NCI-H2196 treated with DMSO at 0.1 percent for 48 hours (cell line): Measurements from ENCODE around the gene STXBP6.
"Not testable (repeated sequence)": the region's sequence is repeated elsewhere in the genome, so short reads cannot be mapped to it uniquely, and the experiment has no call there.

Experiments used
- DNase-seq: peaks from one replicate; lab custom pipeline; 2025; ENCODE audit not compliant: unreplicated experiment; lab: John Stamatoyannopoulos, UW

STXBP6 gene

GRCh38 chr14:24958271-24958670 lies 91.7 kb downstream of the STXBP6 start:
- DNase-seq = no peak

- DNase-seq = no peak
These were observed 92.1 kb downstream of the STXBP6 start for GRCh38 chr14:24957814-24958213.

GRCh38 chr14:24956104-24956503 lies 93.8 kb downstream of the STXBP6 start:
- no peak for DNase-seq

GRCh38 chr14:24954700-24955037 lies 95.3 kb downstream of the STXBP6 start:
- no peak for DNase-seq

DNA sequence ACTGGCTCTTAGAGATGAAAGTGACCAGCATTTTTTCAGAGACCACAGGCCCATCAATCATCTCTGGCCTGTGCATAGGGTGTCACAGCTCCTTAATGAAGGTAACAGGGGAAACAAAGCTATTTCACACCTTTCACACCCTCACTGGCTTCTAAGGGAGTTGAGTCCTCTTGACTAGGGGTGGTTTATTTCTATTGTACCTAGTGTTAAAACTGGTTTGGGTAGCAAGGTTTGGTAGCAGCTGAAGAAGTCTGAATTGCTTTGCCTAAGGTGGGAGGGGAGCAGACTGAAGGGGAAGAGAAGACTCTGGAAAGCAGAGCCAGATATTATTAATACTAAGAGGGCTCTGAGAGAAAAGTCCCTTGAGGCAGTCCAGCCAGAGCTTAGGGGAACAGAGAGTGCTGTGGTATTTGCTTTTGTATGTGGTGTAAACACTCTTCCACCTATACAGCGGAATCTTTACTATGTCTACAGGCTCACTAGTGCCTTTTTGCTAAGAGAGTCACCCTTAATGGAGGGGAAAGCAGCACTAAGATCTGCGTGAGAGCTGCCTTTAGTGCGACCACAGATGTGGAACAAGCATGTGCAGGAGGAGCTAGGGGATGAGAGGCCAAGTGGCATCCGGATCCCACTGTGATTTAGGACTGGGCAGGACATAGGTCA lies 95.8 kb downstream of the STXBP6 start:
- no peak for DNase-seq

- no peak for DNase-seq
These were observed 96.9 kb downstream of the STXBP6 start for GRCh38 chr14:24952851-24953666.

DNA sequence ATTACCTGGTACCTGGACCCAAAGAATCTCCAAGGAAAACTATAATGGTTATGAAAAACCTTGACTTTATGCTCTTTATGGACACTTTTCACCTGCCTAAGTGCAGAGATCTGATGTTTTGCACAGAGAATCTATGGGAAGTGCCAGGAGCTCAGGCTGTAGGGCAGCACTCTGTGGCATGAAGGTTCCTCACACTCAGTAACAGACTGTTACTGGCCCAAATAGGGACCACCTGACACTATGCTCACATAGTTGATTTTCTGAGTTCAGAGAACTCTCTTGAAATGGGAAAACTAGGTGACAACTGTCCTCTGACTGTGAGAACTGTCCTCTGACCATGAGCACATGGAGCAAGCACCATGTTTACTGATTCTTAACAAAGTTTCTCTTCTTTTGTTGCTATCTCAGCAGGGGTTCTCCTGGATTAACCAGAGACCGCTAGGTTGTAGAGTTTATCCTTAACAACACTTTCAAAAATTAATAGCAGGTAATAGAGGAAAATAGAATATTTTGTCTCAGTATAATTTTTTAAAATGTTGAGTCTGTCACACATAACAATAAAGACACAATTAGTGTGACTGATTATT lies 101.6 kb downstream of the STXBP6 start:
- DNase-seq = no peak

DNA sequence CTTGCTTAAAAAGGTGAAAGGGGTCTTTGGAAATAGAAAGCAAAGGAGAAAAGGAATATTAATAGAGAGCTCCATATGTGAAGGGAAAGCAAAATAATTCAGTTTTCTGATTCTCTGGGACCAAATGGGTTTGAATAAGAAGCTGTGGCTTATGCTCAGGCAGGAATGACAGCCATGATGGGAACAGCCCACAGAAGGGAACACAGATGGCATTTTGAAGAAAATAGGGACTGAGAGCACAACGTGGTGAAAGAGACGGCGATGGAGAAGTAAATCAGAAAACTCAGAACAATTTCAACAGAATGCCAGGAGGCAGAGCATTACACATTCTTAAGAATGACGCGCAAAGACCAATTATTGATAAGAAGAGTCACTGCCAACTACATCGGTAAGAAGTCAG lies 102.8 kb downstream of the STXBP6 start:
- no peak for DNase-seq

- no peak for DNase-seq
These were observed 105.1 kb downstream of the STXBP6 start for GRCh38 chr14:24944800-24945199.

GRCh38 chr14:24943024-24943423 lies 106.9 kb downstream of the STXBP6 start:
- DNase-seq = no peak

GRCh38 chr14:24941719-24942118 lies 108.2 kb downstream of the STXBP6 start:
- DNase-seq = no peak

DNA sequence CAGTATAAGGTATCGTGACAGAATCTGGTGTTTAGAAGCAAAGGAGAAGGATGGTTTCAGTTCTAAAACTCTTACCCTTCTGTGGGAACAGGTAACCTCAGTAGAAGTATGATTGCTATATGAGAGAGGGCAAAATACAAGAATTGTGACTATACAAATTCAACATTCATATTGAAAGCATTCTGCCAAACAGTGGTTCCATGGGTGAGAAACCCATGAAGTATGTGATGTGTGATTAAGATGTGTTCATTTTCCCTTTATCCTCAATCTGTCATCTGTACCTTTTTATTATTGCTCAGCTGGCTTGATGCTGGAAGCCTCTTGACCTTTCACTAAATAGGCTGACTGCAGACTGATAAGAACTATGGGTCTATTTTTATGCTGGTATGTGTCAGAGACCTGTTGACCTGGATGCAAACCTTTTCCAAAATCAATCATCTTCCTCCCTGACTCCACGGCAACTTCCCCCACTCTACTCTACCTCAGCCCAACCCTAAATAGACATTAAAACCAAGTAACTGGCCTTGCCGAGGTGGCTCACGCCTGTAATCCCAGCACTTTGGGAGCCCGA lies 109.6 kb downstream of the STXBP6 start:
- no peak for DNase-seq

GRCh38 chr14:24938593-24938992 lies 111.4 kb downstream of the STXBP6 start:
- no peak for DNase-seq

DNA sequence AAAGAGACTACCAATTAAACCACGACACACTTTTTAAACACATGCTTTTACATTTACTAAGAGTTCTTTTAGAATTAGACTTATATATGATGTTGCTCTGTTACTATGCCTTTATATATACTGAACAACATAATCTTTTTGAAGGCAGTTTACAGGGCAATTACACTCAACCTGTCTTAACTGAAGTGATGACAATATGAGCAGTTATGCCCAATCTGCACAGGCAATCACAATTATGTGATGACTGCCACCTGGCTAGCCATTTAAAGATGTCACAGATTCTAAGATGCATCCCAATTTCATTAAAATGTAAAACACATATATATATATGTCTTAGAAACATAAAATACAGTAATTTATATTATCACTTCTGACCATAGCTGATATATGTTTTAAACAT lies 112.6 kb downstream of the STXBP6 start:
- no peak for DNase-seq

- DNase-seq = not testable (repeated sequence)
These were observed 113.2 kb downstream of the STXBP6 start for GRCh38 chr14:24936773-24937172.

DNA sequence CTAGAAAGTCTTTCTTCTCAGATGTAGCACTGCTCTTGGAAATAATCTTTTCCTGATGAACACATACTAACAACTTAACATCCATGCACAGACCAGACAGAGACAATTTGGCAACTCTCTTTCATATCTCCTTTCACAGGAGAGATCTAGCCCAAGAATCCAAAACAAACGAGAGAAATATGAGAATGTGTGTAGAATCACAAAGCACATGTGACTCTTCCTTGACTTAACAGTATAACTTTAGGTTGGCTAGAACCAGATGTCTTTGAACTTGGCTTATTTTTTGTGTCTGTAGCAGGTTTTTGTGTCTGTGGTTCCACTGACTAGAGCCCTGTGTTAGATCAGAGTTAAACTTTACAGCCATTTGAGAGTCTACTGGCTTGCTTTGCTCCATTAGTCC lies 114.2 kb downstream of the STXBP6 start:
- no peak for DNase-seq

DNA sequence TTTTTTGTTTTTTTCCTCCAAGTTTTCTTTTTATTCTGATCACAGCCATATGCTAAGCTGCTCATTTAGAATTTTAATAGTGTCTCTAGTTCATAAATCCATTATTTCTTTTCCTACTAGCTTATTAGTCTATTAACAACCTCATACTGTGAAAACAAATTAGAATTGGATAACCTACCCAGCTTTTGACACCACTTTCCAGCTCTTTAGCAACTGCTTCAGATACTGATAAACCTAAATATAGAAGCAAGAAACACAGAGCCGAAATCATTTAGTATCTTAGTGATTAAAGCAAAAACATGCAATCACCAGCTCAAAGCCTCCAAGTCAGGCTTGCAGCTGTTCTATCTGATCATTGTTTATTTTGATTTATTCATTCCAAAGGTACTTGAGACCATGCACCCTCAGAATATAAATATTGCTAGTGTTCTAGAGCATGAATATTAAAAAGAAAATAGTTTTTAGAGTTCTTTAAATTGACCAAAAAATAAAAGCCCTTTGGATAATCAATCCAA lies 121.5 kb downstream of the STXBP6 start:
- DNase-seq = no peak

- DNase-seq = no peak
These were observed 122.1 kb downstream of the STXBP6 start for GRCh38 chr14:24927809-24928208.

DNA sequence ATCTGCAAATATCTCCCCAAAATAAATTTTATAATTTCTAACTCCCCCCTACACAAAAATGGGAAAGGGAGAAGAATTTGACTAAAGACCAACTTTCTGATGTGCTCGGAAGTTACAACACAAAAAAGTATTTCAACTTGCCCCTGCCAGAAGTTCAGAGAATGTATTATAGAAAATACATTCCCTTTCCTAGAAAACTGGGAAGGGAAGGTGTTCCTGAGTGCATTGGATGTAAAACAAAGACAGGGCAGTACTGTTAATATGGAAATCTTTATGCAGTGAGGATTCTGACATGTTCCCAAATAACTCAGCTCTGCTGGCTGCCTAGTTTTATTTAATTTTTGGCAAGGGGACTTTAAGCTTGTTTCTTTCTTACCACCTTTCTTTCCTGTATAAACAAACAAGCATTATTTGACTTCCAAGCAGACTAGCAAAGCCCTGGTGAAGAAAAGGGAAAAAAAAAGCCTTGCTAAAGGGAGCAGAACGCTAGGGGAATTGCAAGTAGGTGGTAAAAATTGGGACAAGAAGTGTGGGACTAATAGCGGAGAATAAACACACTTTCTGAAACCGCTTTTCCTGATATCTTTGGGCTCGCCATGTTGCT lies 124.1 kb downstream of the STXBP6 start:
- no peak for DNase-seq

- DNase-seq = no peak
These were observed 125.4 kb downstream of the STXBP6 start for GRCh38 chr14:24924544-24924943.

DNA sequence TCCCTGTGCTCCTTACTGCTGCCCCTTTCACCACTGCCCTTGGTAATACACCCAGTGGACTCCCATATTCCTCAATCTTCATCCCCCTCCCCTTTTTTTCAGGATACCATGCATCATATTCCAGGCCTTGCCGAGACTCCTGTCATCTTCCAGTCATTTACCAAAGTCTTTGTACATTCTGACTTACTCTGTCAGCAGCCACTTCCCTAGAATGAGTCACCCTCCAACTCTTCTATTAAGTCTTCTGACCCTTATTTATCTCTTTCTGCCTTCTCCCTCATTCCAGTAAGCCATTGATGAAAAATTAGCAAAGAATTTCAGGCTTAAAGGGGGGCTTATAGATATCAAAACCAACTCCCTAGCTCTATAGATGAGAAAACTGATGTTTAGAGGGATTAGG lies 128.0 kb downstream of the STXBP6 start:
- no peak for DNase-seq
